ENCODE data around the gene IER5L.

The IER5L gene

DNA sequence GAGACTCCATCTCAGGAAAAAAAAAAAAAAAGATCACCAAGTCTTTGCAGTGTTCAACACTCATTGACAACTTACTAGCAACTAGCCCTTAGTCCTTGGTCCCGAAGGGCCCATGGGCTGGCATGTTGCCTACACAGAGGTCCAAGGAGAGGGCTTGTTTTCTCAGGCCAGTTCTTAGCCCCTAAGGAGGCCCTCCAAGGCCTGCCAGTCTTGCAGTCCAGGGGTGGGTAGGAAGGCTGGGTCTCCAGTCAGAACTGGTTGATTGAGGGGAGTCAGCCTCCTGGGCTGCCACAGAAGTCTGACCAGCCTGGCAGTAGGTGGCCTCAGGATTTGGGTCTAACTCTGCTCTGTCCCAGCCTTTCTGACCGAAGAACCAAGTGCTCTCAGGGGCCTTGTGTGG, 32.7 kb downstream of the IER5L start:
- Histone ChIP-seq H3K9ac (ENCODE audit: low read length) (no peak overlapping the region), H3K36me3 (ENCODE audit: insufficient read depth, low read length) (peaks cover 18% of the 10 kb centered on the region), H3K4me3 (ENCODE audit: low read depth, low read length, poor library complexity, severe bottlenecking) (no peak overlapping the region), H3K27ac (ENCODE audit: low read depth, low read length, poor library complexity, severe bottlenecking) (no peak overlapping the region), H3K27me3 (ENCODE audit: insufficient read depth, low read length) (no peaks in the 10 kb centered on the region), H3K4me1 (ENCODE audit: insufficient read depth, low read length, severe bottlenecking) (peaks cover 57% of the 10 kb centered on the region), H3F3A (ENCODE audit: insufficient read depth, low read length) (peaks cover 5% of the 10 kb centered on the region; the same call in 1 of the 2 replicates), H4K20me1 (ENCODE audit: insufficient read depth, low read length) (no peaks in the 10 kb centered on the region), H3K9me3 (ENCODE audit: low read length) (no peaks in the 10 kb centered on the region), H3K79me2 (ENCODE audit: insufficient read depth, low read length) (no peaks in the 10 kb centered on the region), H3K9me2 (ENCODE audit: low read depth, low read length) (no peaks in the 10 kb centered on the region), H3K4me2 (ENCODE audit: low read length) (no peak overlapping the region), H2AFZ (ENCODE audit: low read length) (no peak overlapping the region)
- no peak for TF ChIP-seq EZH2 (IDR thresholded peaks at IDR 0.05; ENCODE audit: borderline replicate concordance, low read length)
- TF ChIP-seq, protein P1, sequence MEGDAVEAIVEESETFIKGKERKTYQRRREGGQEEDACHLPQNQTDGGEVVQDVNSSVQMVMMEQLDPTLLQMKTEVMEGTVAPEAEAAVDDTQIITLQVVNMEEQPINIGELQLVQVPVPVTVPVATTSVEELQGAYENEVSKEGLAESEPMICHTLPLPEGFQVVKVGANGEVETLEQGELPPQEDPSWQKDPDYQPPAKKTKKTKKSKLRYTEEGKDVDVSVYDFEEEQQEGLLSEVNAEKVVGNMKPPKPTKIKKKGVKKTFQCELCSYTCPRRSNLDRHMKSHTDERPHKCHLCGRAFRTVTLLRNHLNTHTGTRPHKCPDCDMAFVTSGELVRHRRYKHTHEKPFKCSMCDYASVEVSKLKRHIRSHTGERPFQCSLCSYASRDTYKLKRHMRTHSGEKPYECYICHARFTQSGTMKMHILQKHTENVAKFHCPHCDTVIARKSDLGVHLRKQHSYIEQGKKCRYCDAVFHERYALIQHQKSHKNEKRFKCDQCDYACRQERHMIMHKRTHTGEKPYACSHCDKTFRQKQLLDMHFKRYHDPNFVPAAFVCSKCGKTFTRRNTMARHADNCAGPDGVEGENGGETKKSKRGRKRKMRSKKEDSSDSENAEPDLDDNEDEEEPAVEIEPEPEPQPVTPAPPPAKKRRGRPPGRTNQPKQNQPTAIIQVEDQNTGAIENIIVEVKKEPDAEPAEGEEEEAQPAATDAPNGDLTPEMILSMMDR (IDR thresholded peaks at IDR 0.05; ENCODE audit: low read length), result no peak

DNA sequence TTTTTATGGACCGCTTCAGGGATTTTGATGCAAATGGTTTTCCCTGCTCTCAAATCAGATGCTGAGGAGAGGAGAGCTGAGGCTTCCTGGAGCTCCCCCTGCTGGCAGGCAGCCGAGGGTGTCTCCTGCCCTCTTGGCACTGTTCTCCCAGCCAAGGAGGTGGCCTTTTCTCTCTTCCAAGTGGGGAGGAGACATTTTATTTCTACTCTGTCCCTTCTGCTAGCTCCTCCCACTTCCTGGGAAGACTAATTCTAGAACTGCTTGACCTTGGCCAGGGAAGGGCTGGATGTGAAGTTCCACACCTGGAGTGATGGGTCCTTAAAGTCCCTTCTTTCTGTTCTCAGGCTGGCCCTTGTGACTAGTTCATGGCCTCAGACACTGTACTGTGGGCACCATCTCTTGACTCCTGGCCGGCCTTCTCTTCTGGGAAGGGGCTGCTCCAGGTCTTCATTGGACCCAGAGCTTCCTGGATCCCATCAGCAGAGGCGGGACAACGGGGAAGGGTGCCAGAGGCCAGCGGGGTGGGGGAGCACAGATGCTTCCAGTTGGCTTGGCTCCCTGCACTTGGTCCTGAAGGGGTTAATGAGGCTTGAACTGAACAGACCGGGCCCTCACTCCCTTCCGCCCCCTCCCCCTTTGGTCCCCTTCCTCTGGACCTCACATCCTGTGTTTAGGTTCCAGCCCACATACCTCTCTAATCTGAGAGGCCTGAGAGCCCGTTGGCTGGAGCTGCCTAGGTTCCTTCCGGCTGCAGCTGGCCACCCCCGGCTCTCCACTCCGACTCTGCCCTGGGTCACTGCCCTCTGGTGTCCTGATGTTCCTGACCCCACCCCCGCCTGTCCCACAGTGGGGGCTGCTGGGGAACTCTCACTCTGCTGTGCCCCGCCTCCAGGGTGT, 34.8 kb downstream of the IER5L start:
- Histone ChIP-seq H3K4me3 (ENCODE audit: low read depth, low read length, poor library complexity, severe bottlenecking) (no peak overlapping the region), H2AFZ (ENCODE audit: low read length) (no peak overlapping the region), H3K79me2 (ENCODE audit: insufficient read depth, low read length) (no peaks in the 10 kb centered on the region), H3K27ac (ENCODE audit: low read depth, low read length, poor library complexity, severe bottlenecking) (peak overlapping the region; percentile 97), H3K9me2 (ENCODE audit: low read depth, low read length) (no peaks in the 10 kb centered on the region), H3K9me3 (ENCODE audit: low read length) (no peaks in the 10 kb centered on the region), H3K4me1 (ENCODE audit: insufficient read depth, low read length, severe bottlenecking) (peaks cover 56% of the 10 kb centered on the region), H3K9ac (ENCODE audit: low read length) (no peak overlapping the region), H3K27me3 (ENCODE audit: insufficient read depth, low read length) (no peaks in the 10 kb centered on the region), H4K20me1 (ENCODE audit: insufficient read depth, low read length) (no peaks in the 10 kb centered on the region), H3K4me2 (ENCODE audit: low read length) (no peak overlapping the region), H3K36me3 (ENCODE audit: insufficient read depth, low read length) (peaks cover 18% of the 10 kb centered on the region), H3F3A (ENCODE audit: insufficient read depth, low read length) (peaks cover 5% of the 10 kb centered on the region; the same call in 1 of the 2 replicates)
- TF ChIP-seq EZH2 (IDR thresholded peaks at IDR 0.05; ENCODE audit: borderline replicate concordance, low read length), result no peak
- TF ChIP-seq, protein P1 (IDR thresholded peaks at IDR 0.05; ENCODE audit: low read length), result peak; percentile 93

DNA sequence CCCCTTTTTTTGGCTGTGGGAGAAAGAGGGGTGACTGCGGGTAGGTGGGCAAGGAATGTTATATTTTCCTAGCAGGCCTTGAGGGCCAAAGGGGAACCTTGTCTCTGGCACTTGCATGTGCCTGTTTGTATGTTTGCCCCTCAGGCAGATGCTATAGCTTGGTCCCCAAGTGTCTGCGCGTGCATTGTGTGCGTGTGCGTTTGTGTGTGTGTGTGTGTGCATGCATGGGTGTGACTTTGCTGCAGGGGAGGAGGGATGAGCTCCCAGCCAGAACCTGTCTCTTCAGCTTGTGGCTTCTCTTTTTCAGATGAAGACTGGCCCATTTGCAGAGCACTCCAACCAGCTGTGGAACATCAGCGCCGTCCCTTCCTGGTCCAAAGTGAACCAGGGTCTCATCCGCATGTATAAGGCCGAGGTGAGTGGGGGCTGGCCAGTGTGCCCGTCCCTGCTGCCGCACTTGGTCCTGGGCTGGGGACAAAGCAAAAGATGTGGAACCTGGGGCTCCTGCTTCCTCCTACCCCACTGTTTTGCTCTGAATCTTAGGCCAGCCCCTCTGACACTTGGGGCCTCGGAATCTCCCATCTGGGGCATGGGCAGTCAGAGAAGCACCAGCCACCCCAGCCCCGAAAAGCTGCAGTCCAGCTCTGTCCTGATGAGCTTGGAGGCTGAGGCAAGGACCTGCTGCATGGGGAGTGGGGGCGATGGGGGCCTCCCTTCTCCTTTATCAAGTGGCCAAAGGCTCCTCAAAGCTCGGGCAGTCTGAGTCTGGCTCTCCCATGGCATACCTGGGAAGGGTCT, 35.7 kb downstream of the IER5L start:
- H3K36me3 ChIP-seq (ENCODE audit: insufficient read depth, low read length), result peaks cover 24% of the 10 kb centered on the region
- no peaks in the 10 kb centered on the region for H3K27me3 ChIP-seq (ENCODE audit: insufficient read depth, low read length)
- H3K27ac ChIP-seq (ENCODE audit: low read depth, low read length, poor library complexity, severe bottlenecking), result peak overlapping the region; percentile 97
- H3K9ac ChIP-seq (ENCODE audit: low read length), result no peak overlapping the region; the same call in 1 of the 2 replicates
- H4K20me1 ChIP-seq (ENCODE audit: insufficient read depth, low read length), result no peaks in the 10 kb centered on the region
- no peaks in the 10 kb centered on the region for H3K9me3 ChIP-seq (ENCODE audit: low read length)
- H3K4me1 ChIP-seq (ENCODE audit: insufficient read depth, low read length, severe bottlenecking), result peaks cover 48% of the 10 kb centered on the region
- no peaks in the 10 kb centered on the region for H3K79me2 ChIP-seq (ENCODE audit: insufficient read depth, low read length)
- H3K4me2 ChIP-seq (ENCODE audit: low read length), result no peak overlapping the region
- TF ChIP-seq, protein P1 (IDR thresholded peaks at IDR 0.05; ENCODE audit: low read length), result no peak
- no peak for TF ChIP-seq EZH2 (IDR thresholded peaks at IDR 0.05; ENCODE audit: borderline replicate concordance, low read length)
- peaks cover 5% of the 10 kb centered on the region; the same call in 1 of the 2 replicates for H3F3A ChIP-seq (ENCODE audit: insufficient read depth, low read length)
- H3K4me3 ChIP-seq (ENCODE audit: low read depth, low read length, poor library complexity, severe bottlenecking), result no peak overlapping the region
- no peak overlapping the region for H2AFZ ChIP-seq (ENCODE audit: low read length)
- no peaks in the 10 kb centered on the region for H3K9me2 ChIP-seq (ENCODE audit: low read depth, low read length)
